ENCODE data around the gene SLC35G3. TPM values are rescaled to one million over a fixed set of nuclear protein-coding genes. Genes with fewer than 3 reads are reported as not detected.

Gene SLC35G3
- total RNA-seq, 1 donor = not detected

DNA sequence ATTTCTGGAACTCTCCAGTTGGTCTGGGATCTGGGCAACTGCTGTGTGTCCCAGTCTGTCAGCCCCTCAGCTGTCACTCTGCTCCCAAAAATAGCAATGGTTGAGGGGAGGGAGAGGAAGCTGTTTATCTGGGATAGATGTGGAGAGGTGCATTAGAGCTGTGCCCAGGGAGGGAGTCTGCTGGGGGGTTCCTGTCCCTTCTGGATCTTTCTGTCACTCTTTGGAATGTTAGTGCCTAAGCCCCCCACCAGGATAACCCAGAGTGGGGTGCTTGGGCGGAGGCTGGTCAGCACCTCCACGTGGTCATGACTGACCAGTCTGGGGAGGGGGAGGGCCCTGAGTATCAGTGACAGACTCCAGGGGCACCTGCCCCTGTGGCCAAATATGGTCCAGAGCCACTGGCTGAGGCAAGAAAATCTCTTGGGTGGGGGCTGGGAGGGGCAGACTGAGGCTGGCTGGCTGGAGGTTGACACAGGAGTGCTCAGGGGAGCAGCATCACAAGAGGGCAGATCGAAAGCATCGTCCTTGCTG, 46.8 kb downstream of the SLC35G3 start, which contains the start of gene UNC45B:
Gene UNC45B (plus strand): TSS at position 443 of the 531 bp plus-strand sequence. CDS start 447 bp downstream, outside the sequence.
- no peak for TF ChIP-seq CTCF (IDR thresholded peaks at IDR 0.05; ENCODE audit: insufficient read depth, low read depth, low read length)
- no peak within 1 kb of the TSS for H3K4me3 ChIP-seq (ENCODE audit: low read depth, low read length)
- no peak for DNase-seq (ENCODE audit: low read depth)

- TF ChIP-seq CTCF (IDR thresholded peaks at IDR 0.05; ENCODE audit: insufficient read depth, low read depth, low read length) = no peak
- no peak for DNase-seq (ENCODE audit: low read depth)
- H3K4me3 ChIP-seq (ENCODE audit: low read depth, low read length) = no peak overlapping the region
Observed at GRCh38 chr17:35146214-35146833, 47.9 kb downstream of the SLC35G3 start.

DNA sequence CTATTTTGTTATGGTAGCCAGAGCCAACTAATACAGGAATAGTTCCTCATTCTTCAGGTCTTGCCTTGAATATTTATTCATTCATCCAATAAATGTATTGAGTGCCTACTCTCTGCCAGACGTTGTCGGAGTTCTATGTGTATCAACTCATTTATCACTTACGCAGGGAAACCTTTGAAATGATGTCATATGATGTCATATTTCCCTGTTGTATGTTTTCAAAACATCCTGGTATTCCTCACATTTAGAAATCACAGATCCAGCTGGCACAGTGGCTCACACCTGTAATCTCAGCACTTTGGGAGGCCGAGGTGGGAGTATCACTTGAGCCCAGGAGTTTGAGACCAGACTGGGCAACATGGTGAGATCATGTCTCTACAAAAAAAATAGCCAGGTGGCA, 49.4 kb downstream of the SLC35G3 start:
- TF ChIP-seq CTCF (IDR thresholded peaks at IDR 0.05; ENCODE audit: insufficient read depth, low read depth, low read length) = no peak
- H3K4me3 ChIP-seq (ENCODE audit: low read depth, low read length) = no peak overlapping the region
- DNase-seq (ENCODE audit: low read depth) = no peak

Other genes starting within 250 kb of the SLC35G3 start
- 1.3 and 2.3 TPM in 2 replicates for gene CCT6B, start 232.9 kb downstream of the SLC35G3 start, total RNA-seq
- gene ZNF830, start 232.9 kb downstream of the SLC35G3 start, total RNA-seq = 11.6 and 13.0 TPM in 2 replicates
- gene LIG3, start 213.9 kb downstream of the SLC35G3 start, total RNA-seq = 41.6 and 59.6 TPM in 2 replicates
- gene RFFL, start 130.7 kb downstream of the SLC35G3 start, total RNA-seq = 11.9 and 15.1 TPM in 2 replicates
- gene RAD51D, start 74.5 kb downstream of the SLC35G3 start, total RNA-seq = 8.6 and 12.6 TPM in 2 replicates
- gene FNDC8, start 72.8 kb downstream of the SLC35G3 start, total RNA-seq = not detected in 2 replicates
- gene NLE1, start 52.1 kb downstream of the SLC35G3 start, total RNA-seq = 13.8 and 16.1 TPM in 2 replicates
- gene UNC45B, start 46.6 kb downstream of the SLC35G3 start, total RNA-seq = not detected in 2 replicates
- gene SLFN5, start 48.7 kb upstream of the SLC35G3 start, total RNA-seq = 65.1 and 67.8 TPM in 2 replicates
- 54.8 and 95.9 TPM in 2 replicates for gene SLFN11, start 179.2 kb upstream of the SLC35G3 start, total RNA-seq
- gene SLFN12, start 238.1 kb upstream of the SLC35G3 start, total RNA-seq = 30.6 and 47.9 TPM in 2 replicates

Measured in fibroblast of villous mesenchyme (primary cell).